Measurements from ENCODE around the gene IKZF1.

Gene IKZF1

GRCh38 chr7:50284296-50284695 lies 20.2 kb upstream of the IKZF1 start:
- no peak for DNase-seq

- no peak for DNase-seq
Measured at GRCh38 chr7:50285269-50285668, 19.2 kb upstream of the IKZF1 start.

GRCh38 chr7:50287129-50287528 lies 17.4 kb upstream of the IKZF1 start:
- DNase-seq = no peak

GRCh38 chr7:50292165-50292757 lies 12.3 kb upstream of the IKZF1 start:
- DNase-seq = no peak

GRCh38 chr7:50292763-50293162 lies 11.8 kb upstream of the IKZF1 start:
- no peak for DNase-seq

GRCh38 chr7:50293509-50294179 lies 10.9 kb upstream of the IKZF1 start:
- DNase-seq = no peak

- DNase-seq = no peak
Measured at GRCh38 chr7:50295133-50295532, 9.4 kb upstream of the IKZF1 start.

GRCh38 chr7:50296799-50297198 lies 7.7 kb upstream of the IKZF1 start:
- no peak for DNase-seq

GRCh38 chr7:50298811-50299562 lies 5.5 kb upstream of the IKZF1 start:
- DNase-seq = no peak

- no peak for DNase-seq
Measured at GRCh38 chr7:50300336-50300735, 4.2 kb upstream of the IKZF1 start.

GRCh38 chr7:50302486-50303334 lies 1.8 kb upstream of the IKZF1 start:
- no peak for DNase-seq

GRCh38 chr7:50303335-50304128 lies 984 bp upstream of the IKZF1 start:
- no peak for DNase-seq

- no peak for DNase-seq
Measured at GRCh38 chr7:50304911-50305582, 531 bp downstream of the IKZF1 start.

- no peak for DNase-seq
Measured at GRCh38 chr7:50305583-50306493, 1.3 kb downstream of the IKZF1 start.

- DNase-seq = no peak
Measured at GRCh38 chr7:50306494-50307367, 2.2 kb downstream of the IKZF1 start.

GRCh38 chr7:50307368-50308032 lies 3.0 kb downstream of the IKZF1 start:
- DNase-seq = no peak

GRCh38 chr7:50308203-50308531 lies 3.7 kb downstream of the IKZF1 start:
- no peak for DNase-seq

- no peak for DNase-seq
Measured at GRCh38 chr7:50308532-50309385, 4.2 kb downstream of the IKZF1 start.
